ENCODE measurements around the gene LAMA3.

GRCh38 chr18:23828426-23828825 is 139.2 kb downstream of the LAMA3 start:
- no peak for TF ChIP-seq REST (IDR thresholded peaks at IDR 0.05; ENCODE audit: unreplicated experiment)
- no peak for TF ChIP-seq CTCF (conservative IDR thresholded peaks at IDR 0.05; ENCODE audit: low read depth in 2 of 2)
- no peak for TF ChIP-seq JUNB (IDR thresholded peaks at IDR 0.05; ENCODE audit: unreplicated experiment)
- TF ChIP-seq EZH2 (IDR thresholded peaks at IDR 0.05; ENCODE audit: low read depth, unreplicated experiment): no peak
- TF ChIP-seq EZH2phosphoT487 (IDR thresholded peaks at IDR 0.05; ENCODE audit: unreplicated experiment): no peak
- no peak for TF ChIP-seq POLR2AphosphoS5 (IDR thresholded peaks at IDR 0.05; ENCODE audit: low read depth)
- TF ChIP-seq ZNF462 (CRISPR knock-in tag; IDR thresholded peaks at IDR 0.05): no peak
- TF ChIP-seq CREB1 (CRISPR knock-in tag; IDR thresholded peaks at IDR 0.05; ENCODE audit: low read depth): no peak
- TF ChIP-seq NANOG (IDR thresholded peaks at IDR 0.05; ENCODE audit: borderline replicate concordance): no peak
- TF ChIP-seq ZNF331 (CRISPR knock-in tag; IDR thresholded peaks at IDR 0.05; ENCODE audit: low read depth): no peak
- TF ChIP-seq ETS1 (IDR thresholded peaks at IDR 0.05): no peak
